ENCODE data around the gene CYS1.

- TF ChIP-seq CTCF (IDR thresholded peaks at IDR 0.05; ENCODE audit: insufficient read depth, low read depth, low read length), result no peak
- TF ChIP-seq EZH2 (IDR thresholded peaks at IDR 0.05; ENCODE audit: insufficient read depth, low read length), result no peak
Measured at GRCh38 chr2:10065773-10066055, 14.5 kb downstream of the CYS1 start.

Measured in astrocyte (in vitro differentiated cells and primary cell).